Dendritic cell treated with granulocyte-macrophage colony-stimulating factor and Interleukin-4, amounts not matched to agents 40 ng/mL and 50 ng/mL, for 4 days (primary cell): Measurements from ENCODE around the gene BBOF1.
A peak's percentile ranks its signal among the peaks of the same experiment; 100 is the strongest.
"Not testable (repeated sequence)": the region's sequence is repeated elsewhere in the genome, so short reads cannot be mapped to it uniquely, and the experiment has no call there.

Source experiments
- H3K27ac Mint-ChIP-seq: one replicate; pipeline ENCODE4 v1.8.0; 2022; ENCODE audit warnings: mild to moderate bottlenecking, mixed read lengths
- H3K27me3 Mint-ChIP-seq: one replicate; pipeline ENCODE4 v1.8.0; 2022; ENCODE audit warnings: mild to moderate bottlenecking, mixed read lengths
- H3K36me3 Mint-ChIP-seq: one replicate; pipeline ENCODE4 v1.8.0; 2022; ENCODE audit warnings: low read depth, mixed read lengths
- H3K4me1 Mint-ChIP-seq: one replicate; pipeline ENCODE4 v1.8.0; 2022; ENCODE audit warnings: low read depth, mixed read lengths
- H3K4me3 Mint-ChIP-seq: one replicate; pipeline ENCODE4 v1.8.0; 2022; ENCODE audit warnings: mild to moderate bottlenecking, moderate library complexity, mixed read lengths
- H3K9me3 Mint-ChIP-seq: one replicate; pipeline ENCODE4 v1.8.0; 2022; ENCODE audit warnings: mixed read lengths
- intact Hi-C: fragments of 100-400 bp; cut with micrococcal nuclease; formaldehyde crosslinking; loops from one replicate; pipeline ENCODE4 v1.15.0; 2022

The BBOF1 gene

GRCh38 chr14:74005664-74006063, 13.5 kb upstream of the BBOF1 start:
- intact Hi-C loops, H3K27ac Mint-ChIP-seq, H3K4me3 Mint-ChIP-seq, H3K9me3 Mint-ChIP-seq, H3K4me1 Mint-ChIP-seq, H3K27me3 Mint-ChIP-seq: not testable (repeated sequence)
- H3K36me3 Mint-ChIP-seq, result peaks cover 20% of the 10 kb centered on the region

- H3K27ac Mint-ChIP-seq, result no peak overlapping the region
- H3K36me3 Mint-ChIP-seq, result peaks cover 14% of the 10 kb centered on the region
- H3K4me3 Mint-ChIP-seq, result no peak overlapping the region
- H3K4me1 Mint-ChIP-seq, result peaks cover 6% of the 10 kb centered on the region
- H3K27me3 Mint-ChIP-seq, result no peaks in the 10 kb centered on the region
- H3K9me3 Mint-ChIP-seq, result no peaks in the 10 kb centered on the region
- intact Hi-C loops, result no loop called here
Observed at GRCh38 chr14:74008843-74009499, 10.2 kb upstream of the BBOF1 start.

- intact Hi-C loops, result loop anchor here (10.0 kb wide), 1 partner anchor 299 kb away; the partner anchor contains the start of gene PNMA1
- Mint-ChIP-seq H3K9me3 (no peaks in the 10 kb centered on the region), H3K36me3 (peaks cover 15% of the 10 kb centered on the region), H3K4me1 (peaks cover 16% of the 10 kb centered on the region), H3K4me3 (no peak overlapping the region), H3K27me3 (no peaks in the 10 kb centered on the region), H3K27ac (no peak overlapping the region)
Observed at GRCh38 chr14:74014299-74014698, 4.8 kb upstream of the BBOF1 start.

GRCh38 chr14:74015176-74015575, 4.0 kb upstream of the BBOF1 start:
- intact Hi-C loops, result loop anchor here (10.0 kb wide), 1 partner anchor 300 kb away; the partner anchor contains the start of gene PNMA1
- no peak overlapping the region for H3K4me3 Mint-ChIP-seq
- H3K27ac Mint-ChIP-seq, result no peak overlapping the region

GRCh38 chr14:74015963-74016362, 3.2 kb upstream of the BBOF1 start:
- peaks cover 20% of the 10 kb centered on the region for H3K4me1 Mint-ChIP-seq
- no peak overlapping the region for H3K27ac Mint-ChIP-seq
- no peaks in the 10 kb centered on the region for H3K9me3 Mint-ChIP-seq
- peaks cover 8% of the 10 kb centered on the region for H3K36me3 Mint-ChIP-seq
- intact Hi-C loops, result loop anchor here (10.0 kb wide), 1 partner anchor 301 kb away; the partner anchor contains the start of gene PNMA1
- no peak overlapping the region for H3K4me3 Mint-ChIP-seq
- H3K27me3 Mint-ChIP-seq, result no peaks in the 10 kb centered on the region

More at GRCh38 chr14:74015176-74015575, 4.0 kb upstream of the BBOF1 start:
- Mint-ChIP-seq H3K27me3 (no peaks in the 10 kb centered on the region), H3K4me1 (peaks cover 21% of the 10 kb centered on the region), H3K9me3 (no peaks in the 10 kb centered on the region), H3K36me3 (peaks cover 8% of the 10 kb centered on the region)

GRCh38 chr14:74018174-74018585, 969 bp upstream of the BBOF1 start:
- Mint-ChIP-seq H3K4me1 (peaks cover 15% of the 10 kb centered on the region), H3K36me3 (peaks cover 8% of the 10 kb centered on the region), H3K4me3 (peak overlapping the region; percentile 93), H3K9me3 (no peaks in the 10 kb centered on the region), H3K27ac (peak overlapping the region; percentile 94), H3K27me3 (no peaks in the 10 kb centered on the region)
- intact Hi-C loops, result loop anchor here (2.0 to 10.0 kb wide), 3 partner anchors 67 to 303 kb away; partner anchors contain the start of genes ALDH6A1, COQ6, FAM161B and LIN52

GRCh38 chr14:74019408-74020137, 424 bp downstream of the BBOF1 start:
- Mint-ChIP-seq H3K27ac (peak overlapping the region; percentile 94), H3K4me3 (peak overlapping the region; percentile 93), H3K36me3 (peaks cover 8% of the 10 kb centered on the region), H3K27me3 (no peaks in the 10 kb centered on the region), H3K9me3 (no peaks in the 10 kb centered on the region), H3K4me1 (peaks cover 15% of the 10 kb centered on the region)
- intact Hi-C loops, result loop anchor here (2.0 to 10.0 kb wide), 3 partner anchors 65 to 305 kb away; partner anchors contain the start of genes ALDH6A1, COQ6, FAM161B and LIN52

GRCh38 chr14:74022346-74022745, 3.2 kb downstream of the BBOF1 start:
- intact Hi-C loops, result no loop called here
- peaks cover 8% of the 10 kb centered on the region for H3K36me3 Mint-ChIP-seq
- H3K4me3 Mint-ChIP-seq, result no peak overlapping the region
- H3K9me3 Mint-ChIP-seq, result no peaks in the 10 kb centered on the region
- no peak overlapping the region for H3K27ac Mint-ChIP-seq
- H3K4me1 Mint-ChIP-seq, result peaks cover 15% of the 10 kb centered on the region
- H3K27me3 Mint-ChIP-seq, result no peaks in the 10 kb centered on the region

GRCh38 chr14:74029136-74029535, 10.0 kb downstream of the BBOF1 start:
- intact Hi-C loops, result no loop called here
- Mint-ChIP-seq H3K36me3 (no peaks in the 10 kb centered on the region), H3K27me3 (no peaks in the 10 kb centered on the region), H3K4me3 (no peak overlapping the region), H3K4me1 (peaks cover 12% of the 10 kb centered on the region), H3K9me3 (no peaks in the 10 kb centered on the region), H3K27ac (no peak overlapping the region)

- H3K36me3 Mint-ChIP-seq, result no peaks in the 10 kb centered on the region
- H3K4me3 Mint-ChIP-seq, result no peak overlapping the region
- peaks cover 12% of the 10 kb centered on the region for H3K4me1 Mint-ChIP-seq
- H3K27me3 Mint-ChIP-seq, result no peaks in the 10 kb centered on the region
- intact Hi-C loops, result no loop called here
- no peak overlapping the region for H3K27ac Mint-ChIP-seq
- no peaks in the 10 kb centered on the region for H3K9me3 Mint-ChIP-seq
Observed at GRCh38 chr14:74034572-74034971, 15.4 kb downstream of the BBOF1 start.

- peaks cover 12% of the 10 kb centered on the region for H3K4me1 Mint-ChIP-seq
- H3K27me3 Mint-ChIP-seq, result no peaks in the 10 kb centered on the region
- H3K36me3 Mint-ChIP-seq, result no peaks in the 10 kb centered on the region
- H3K27ac Mint-ChIP-seq, result no peak overlapping the region
- intact Hi-C loops, result no loop called here
- no peaks in the 10 kb centered on the region for H3K9me3 Mint-ChIP-seq
- H3K4me3 Mint-ChIP-seq, result no peak overlapping the region
Observed at GRCh38 chr14:74035556-74035955, 16.4 kb downstream of the BBOF1 start.

GRCh38 chr14:74038020-74038859, 19.1 kb downstream of the BBOF1 start:
- Mint-ChIP-seq H3K36me3 (no peaks in the 10 kb centered on the region), H3K9me3 (no peaks in the 10 kb centered on the region), H3K4me1 (peaks cover 6% of the 10 kb centered on the region), H3K27me3 (no peaks in the 10 kb centered on the region), H3K27ac (no peak overlapping the region), H3K4me3 (no peak overlapping the region)
- intact Hi-C loops, result no loop called here

- Mint-ChIP-seq H3K36me3 (no peaks in the 10 kb centered on the region), H3K9me3 (no peaks in the 10 kb centered on the region)
- intact Hi-C loops, result no loop called here
Observed at GRCh38 chr14:74042296-74042695, 23.1 kb downstream of the BBOF1 start.

More at GRCh38 chr14:74042296-74042695, 23.1 kb downstream of the BBOF1 start:
- Mint-ChIP-seq H3K27me3 (no peaks in the 10 kb centered on the region), H3K27ac (no peak overlapping the region), H3K4me1 (no peaks in the 10 kb centered on the region), H3K4me3 (no peak overlapping the region)
